Prostate gland (tissue), 2 donors: ENCODE measurements around the gene SNAI1.

Experiments
- POLR2AphosphoS5 ChIP-seq: sonication (generic); formaldehyde crosslinking; IDR thresholded peaks from one replicate; pipeline ENCODE4 v1.6.1; 2017; ENCODE audit warnings: antibody characterized with exemption
- TF ChIP-seq, protein P1 (sequence below), 4 experiments: fragments of 200-600 bp in 2 of 4; fragments of 450-650 bp in 2 of 4; sonication (generic) in 2 of 4; IDR thresholded peaks; 1 replicate in 3 of 4; 2 replicates in 1 of 4; pipeline ENCODE4 v1.5.1; 2016 to 2019; ENCODE audit warnings: antibody characterized with exemption in 4 of 4, mild to moderate bottlenecking in 2 of 4, moderate library complexity in 2 of 4

DNA sequence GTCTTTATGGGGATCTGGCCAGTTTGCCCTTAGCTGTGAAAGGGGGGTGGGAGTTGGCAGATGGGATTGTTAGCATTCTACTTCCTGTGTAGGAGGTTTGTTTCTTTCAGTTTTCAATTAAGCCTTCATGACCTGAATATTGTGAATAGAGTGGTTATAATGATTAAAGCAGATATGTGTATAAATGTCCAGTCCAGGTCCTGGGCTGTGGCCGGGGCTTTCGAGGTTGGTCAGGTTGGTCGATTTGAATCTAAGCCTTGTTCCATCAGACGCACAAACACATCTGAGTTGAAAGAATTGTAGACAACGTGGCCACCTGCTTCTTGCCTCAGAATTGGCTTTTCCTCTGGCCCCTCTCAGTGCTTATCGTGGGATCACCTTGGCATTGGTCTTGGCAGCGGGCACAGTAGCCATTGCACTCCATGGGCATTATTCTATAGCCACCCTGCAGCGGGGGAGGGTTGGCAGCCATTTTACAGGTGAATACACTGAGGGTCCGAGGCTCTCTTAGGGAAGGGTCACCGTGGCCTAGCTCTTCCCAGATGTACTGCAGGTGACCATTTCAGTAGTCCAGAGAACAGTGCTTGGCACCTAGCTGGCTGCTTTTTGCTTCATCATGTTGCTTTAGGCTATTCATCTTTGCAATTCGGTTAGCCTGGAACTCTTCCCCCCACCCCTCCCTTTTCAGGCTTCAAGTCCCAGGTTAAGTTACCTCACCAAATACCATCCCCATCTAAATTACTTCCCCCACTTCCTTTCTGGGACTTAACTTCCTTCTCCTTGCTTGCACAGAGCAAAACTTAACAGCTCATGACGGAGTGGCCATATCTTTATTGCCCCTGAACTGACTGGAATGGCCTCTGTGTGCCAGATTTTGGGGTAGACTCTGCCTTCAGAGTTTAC lies 45.5 kb upstream of the SNAI1 start:
- no peak for TF ChIP-seq POLR2AphosphoS5
- TF ChIP-seq, protein P1, sequence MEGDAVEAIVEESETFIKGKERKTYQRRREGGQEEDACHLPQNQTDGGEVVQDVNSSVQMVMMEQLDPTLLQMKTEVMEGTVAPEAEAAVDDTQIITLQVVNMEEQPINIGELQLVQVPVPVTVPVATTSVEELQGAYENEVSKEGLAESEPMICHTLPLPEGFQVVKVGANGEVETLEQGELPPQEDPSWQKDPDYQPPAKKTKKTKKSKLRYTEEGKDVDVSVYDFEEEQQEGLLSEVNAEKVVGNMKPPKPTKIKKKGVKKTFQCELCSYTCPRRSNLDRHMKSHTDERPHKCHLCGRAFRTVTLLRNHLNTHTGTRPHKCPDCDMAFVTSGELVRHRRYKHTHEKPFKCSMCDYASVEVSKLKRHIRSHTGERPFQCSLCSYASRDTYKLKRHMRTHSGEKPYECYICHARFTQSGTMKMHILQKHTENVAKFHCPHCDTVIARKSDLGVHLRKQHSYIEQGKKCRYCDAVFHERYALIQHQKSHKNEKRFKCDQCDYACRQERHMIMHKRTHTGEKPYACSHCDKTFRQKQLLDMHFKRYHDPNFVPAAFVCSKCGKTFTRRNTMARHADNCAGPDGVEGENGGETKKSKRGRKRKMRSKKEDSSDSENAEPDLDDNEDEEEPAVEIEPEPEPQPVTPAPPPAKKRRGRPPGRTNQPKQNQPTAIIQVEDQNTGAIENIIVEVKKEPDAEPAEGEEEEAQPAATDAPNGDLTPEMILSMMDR (IDR thresholded peaks at IDR 0.05): no peak
